ENCODE data around the gene RAB36. TPM values are rescaled to one million over a fixed set of nuclear protein-coding genes. Genes with fewer than 3 reads are reported as not detected.

Gene RAB36
- total RNA-seq, 3 donors from 2014 or later: 0.47 to 0.61 (median 0.49) TPM

DNA sequence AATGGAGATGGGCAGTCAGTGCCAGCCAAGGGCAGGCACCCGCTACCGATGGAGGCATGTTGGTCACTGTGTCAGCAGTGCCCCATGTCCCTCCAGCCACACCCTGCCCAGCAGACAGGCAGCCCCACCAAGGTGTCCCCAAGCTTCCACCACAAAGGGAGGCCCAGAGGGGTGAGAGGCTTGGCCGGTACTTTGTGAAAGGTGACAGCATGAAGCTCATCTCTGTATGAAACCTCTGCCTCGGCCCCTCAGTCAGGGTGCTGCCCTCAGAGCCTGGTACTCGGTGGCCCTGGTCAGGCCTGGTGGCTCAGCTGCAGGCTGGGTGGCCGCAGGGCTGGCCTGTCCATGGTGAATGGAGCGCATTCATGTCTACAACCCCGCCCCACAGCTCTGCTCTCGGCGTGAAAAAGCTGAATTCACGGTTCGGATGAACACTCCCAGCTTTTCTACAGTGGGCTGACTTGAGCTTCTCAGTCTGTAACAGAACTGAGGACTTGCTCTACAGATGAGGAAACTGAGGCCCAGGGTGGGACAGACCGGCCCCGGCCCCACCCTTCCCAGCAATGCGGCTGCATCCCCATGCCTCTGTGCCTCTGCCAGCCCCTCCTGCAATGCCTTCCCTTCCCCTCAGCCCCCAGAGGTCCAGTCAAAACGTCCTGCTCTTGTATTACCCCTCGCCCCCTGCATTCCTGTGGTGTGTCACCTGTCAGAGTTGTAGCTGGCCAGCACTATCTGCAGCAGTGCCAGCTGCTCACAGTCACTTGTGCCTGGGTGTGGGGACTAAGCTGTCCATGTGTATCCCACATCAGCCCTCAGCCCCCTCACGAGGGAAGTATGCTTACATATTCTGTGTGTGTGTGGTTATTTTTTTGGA lies 31.2 kb upstream of the RAB36 start:
- no peak for ATAC-seq
- Mint-ChIP-seq H3K4me3 (no peak overlapping the region), H3K9me3 (no peaks in the 10 kb centered on the region)

DNA sequence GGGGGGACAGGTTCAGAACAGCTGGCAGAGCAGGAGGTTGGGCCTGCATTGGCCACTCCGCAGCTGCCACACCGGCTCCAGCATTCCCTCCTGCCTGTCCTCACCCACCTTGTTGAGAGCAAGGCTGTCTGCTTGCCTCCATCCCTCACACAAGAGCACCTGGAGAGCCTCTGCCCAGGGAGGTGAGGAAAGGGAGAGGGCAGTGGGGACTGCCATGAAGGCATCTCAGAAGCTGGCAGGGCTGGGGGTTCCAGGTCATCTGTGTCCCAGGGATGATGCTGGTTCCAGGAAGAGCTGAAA lies 30.6 kb upstream of the RAB36 start:
- Mint-ChIP-seq H3K9me3 (no peaks in the 10 kb centered on the region), H3K27me3 (ENCODE audit: low read depth) (no peaks in the 10 kb centered on the region)
- ATAC-seq: no peak

More for the DNA sequence above, 31.2 kb upstream of the RAB36 start:
- Mint-ChIP-seq H3K36me3 (ENCODE audit: insufficient read depth) (no peaks in the 10 kb centered on the region), H3K27me3 (ENCODE audit: low read depth) (no peaks in the 10 kb centered on the region), H3K4me1 (ENCODE audit: low read depth) (no peaks in the 10 kb centered on the region)
- DNase-seq: no peak

DNA sequence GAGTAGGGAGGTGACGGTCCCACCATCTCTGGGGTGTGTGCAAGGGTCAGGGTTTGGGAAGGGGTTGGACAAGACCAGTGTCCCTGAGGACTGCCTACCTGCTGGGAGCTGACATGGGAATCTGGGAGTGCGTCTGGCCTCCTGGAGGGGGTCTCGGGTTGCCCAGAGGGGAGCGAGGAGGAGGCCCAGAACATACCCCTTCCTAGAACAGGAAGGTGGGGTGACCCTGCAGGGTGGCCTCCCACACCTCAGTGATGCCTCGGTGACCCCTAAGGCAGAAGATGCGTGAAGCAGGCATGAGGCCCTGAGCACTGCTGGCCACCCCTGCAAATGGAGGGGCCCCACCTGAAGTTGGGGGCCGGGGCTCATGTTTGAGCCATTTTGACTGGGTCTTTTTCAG lies 29.9 kb upstream of the RAB36 start:
- Mint-ChIP-seq H3K9me3 (no peaks in the 10 kb centered on the region), H3K4me3 (no peak overlapping the region), H3K36me3 (ENCODE audit: insufficient read depth) (no peaks in the 10 kb centered on the region), H3K27me3 (ENCODE audit: low read depth) (no peaks in the 10 kb centered on the region), H3K4me1 (ENCODE audit: low read depth) (peaks cover 13% of the 10 kb centered on the region)
- ATAC-seq: no peak
- no peak for DNase-seq

More for the DNA sequence above, 30.6 kb upstream of the RAB36 start:
- Mint-ChIP-seq H3K4me1 (ENCODE audit: low read depth) (peaks cover 6% of the 10 kb centered on the region), H3K4me3 (no peak overlapping the region), H3K36me3 (ENCODE audit: insufficient read depth) (no peaks in the 10 kb centered on the region)
- DNase-seq: no peak

DNA sequence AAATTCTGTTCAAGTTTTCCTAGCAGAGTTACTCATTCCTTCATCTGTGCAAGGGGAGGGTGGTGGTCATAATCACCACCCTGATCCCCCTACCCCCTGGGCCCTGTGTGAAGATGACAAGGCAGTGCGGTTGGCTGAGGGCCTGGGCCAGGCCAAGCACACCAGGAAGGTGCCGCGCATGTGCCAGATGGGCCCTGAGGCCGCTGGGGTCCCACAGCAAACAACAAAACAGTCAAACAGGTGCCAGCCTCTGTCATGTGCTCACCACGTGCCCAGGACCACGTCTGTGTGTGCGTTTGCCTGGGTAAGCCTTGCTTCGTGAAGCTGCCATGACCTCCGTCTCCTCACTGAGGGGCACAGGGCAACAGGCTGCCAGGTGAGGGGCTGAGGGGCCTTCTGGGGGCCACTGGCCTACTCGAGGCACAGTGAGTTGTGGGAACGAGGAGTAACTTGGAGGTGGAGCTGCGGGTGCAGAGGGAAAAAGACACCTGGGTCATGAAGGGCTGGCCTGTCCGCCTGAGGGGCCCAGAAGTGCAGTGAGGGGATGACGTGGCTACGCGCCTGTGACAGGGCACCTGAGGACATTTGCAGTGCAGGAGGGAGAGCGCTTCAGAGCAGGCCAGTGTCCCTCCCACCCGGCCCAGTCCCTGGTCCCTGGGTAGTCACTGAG lies 29.3 kb upstream of the RAB36 start:
- H3K4me1 Mint-ChIP-seq (ENCODE audit: low read depth): peaks cover 16% of the 10 kb centered on the region
- no peaks in the 10 kb centered on the region for H3K27me3 Mint-ChIP-seq (ENCODE audit: low read depth)
- H3K9me3 Mint-ChIP-seq: no peaks in the 10 kb centered on the region
- ATAC-seq (no peak), DNase-seq (no peak)
- H3K4me3 Mint-ChIP-seq: no peak overlapping the region
- no peaks in the 10 kb centered on the region for H3K36me3 Mint-ChIP-seq (ENCODE audit: insufficient read depth)

DNA sequence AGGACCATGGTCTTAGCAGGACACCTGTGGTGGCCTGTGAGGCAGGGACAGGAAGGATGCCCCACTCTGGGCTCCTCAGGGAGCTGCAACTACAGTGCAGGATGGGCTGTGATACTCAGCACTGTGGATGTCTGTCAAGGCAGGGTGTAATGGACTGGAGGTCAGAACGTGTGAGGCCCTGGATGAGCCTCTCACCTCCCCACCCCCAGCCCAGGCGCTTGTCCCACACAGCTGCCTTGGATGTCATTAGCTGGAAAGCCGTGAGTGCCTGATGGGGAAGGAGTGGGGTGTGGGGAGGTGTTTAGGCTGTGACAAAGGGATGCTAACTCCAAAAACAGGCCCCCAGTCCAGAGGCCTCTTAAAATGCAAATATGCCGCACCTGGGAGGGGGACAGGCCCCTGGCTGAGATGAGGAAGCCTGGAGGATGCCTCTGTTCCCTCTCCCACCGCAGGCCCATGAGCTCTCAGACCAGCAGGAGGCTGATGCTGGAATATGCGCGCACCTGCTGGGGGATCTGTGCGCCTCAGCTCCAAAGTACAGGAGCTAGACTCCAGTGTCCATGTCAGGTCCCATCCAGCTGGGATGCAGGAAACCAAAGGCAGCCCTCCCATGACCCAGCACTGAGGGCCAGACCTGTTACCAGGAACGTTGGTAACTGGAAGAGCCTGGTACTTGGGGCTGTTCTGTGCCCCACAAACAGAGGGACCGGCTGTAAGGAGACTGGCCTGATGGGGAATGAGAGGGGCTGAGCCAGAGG lies 28.6 kb upstream of the RAB36 start:
- DNase-seq (no peak), ATAC-seq (no peak)
- H3K4me1 Mint-ChIP-seq (ENCODE audit: low read depth): peaks cover 16% of the 10 kb centered on the region
- H3K27me3 Mint-ChIP-seq (ENCODE audit: low read depth): no peaks in the 10 kb centered on the region
- no peaks in the 10 kb centered on the region for H3K9me3 Mint-ChIP-seq
- H3K36me3 Mint-ChIP-seq (ENCODE audit: insufficient read depth): no peaks in the 10 kb centered on the region
- H3K4me3 Mint-ChIP-seq: no peak overlapping the region

DNA sequence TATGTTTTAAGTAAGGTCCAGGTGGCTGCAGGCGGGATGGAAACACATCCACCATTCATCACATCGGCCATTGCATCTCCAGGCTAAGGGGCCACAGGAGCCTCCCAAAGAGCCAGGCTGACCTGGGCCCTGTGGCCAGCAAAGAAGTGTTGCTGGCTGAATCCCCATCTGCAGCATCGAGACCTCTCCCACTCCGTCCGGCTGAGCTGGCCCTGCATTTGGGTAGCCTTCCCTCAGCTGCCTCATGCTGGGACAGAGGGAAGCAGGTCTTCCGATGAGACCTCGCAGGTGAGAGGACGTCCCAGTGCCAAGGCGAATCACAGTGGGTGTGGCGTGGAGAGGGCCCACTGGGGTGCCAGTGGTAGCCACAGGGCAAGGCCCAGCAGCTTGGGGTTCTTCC lies 28.0 kb upstream of the RAB36 start:
- ATAC-seq: no peak
- Mint-ChIP-seq H3K4me1 (ENCODE audit: low read depth) (peaks cover 16% of the 10 kb centered on the region), H3K27me3 (ENCODE audit: low read depth) (no peaks in the 10 kb centered on the region), H3K9me3 (no peaks in the 10 kb centered on the region), H3K36me3 (ENCODE audit: insufficient read depth) (no peaks in the 10 kb centered on the region), H3K4me3 (no peak overlapping the region)
- no peak for DNase-seq

DNA sequence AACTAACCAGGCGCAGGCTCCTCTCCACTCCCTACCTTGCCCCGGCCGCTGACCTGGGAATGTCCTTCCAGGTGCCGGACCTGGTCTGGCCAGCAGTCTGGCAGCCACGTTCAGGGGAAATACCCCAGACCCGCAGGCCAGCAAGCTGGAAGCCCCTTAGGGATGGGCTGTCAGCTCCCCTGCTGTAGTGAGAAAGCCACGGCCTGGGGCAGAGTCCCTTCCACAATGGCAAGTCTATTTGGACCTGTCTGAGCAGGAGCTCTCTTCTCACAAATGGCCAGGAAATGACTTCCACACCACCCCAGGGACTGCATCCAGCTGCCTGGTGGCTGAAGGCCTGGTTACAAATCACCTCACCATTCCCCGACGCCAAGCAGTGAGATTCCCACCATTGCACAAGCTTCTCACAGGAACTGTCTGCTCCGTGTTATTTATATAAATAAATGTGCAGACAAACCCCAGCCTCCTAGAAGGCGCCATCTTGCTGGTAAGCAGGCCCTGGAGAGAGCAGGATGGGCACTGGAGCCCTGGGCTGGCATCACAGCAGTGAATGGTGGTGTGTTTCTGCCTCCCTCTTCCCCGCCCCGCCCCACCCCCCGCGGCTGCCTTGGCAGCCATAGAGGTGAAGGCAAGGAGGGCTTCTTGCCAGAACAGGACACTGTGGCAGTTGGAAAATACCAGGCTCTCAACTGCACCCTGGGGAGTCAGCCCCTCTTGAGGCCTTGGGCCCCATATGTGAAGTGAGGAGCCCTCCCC lies 27.2 kb upstream of the RAB36 start:
- H3K9me3 Mint-ChIP-seq: no peaks in the 10 kb centered on the region
- DNase-seq (no peak), ATAC-seq (no peak)

DNA sequence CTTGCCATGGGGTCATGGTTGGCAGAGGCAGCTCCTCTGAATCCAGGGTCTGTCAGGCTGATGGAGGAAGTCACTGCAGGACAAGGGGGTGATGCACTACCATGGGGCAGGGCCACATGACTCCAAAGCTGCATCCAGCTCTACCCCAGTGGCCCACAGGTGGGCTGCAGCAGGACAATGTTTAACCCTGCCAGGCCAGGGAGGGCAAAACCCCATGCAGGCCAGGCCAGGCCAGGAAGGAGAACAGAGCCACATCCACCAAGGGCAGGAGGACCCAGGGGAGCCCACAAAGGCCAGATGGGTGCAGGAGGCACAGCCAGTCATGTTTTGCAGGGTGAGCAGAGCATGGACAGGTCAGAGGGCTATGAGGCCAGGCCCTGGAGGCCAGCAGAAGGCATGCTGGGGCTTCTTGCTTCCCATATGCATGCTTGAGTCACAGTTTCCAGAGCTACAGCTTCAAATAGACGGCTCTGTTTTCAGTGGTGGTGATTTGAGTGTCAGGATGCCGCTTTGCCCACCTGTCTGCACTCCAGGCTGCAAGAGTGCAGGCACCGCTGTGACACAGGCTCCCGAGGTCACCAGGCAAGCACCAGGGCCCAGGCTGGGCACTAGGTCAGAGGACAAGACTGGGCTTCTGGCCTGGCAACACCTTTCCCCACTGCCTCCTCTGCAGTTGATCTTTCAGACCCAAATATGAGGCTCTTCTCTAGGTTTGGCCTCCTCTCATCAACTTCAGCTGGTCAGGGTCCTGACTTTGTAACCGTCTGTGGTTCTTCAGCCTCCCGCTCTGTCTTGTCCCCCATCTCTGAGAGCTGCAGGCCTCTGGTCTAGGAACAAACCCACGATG lies 26.4 kb upstream of the RAB36 start:
- DNase-seq (no peak), ATAC-seq (no peak)
- Mint-ChIP-seq H3K36me3 (ENCODE audit: insufficient read depth) (no peaks in the 10 kb centered on the region), H3K4me1 (ENCODE audit: low read depth) (peaks cover 16% of the 10 kb centered on the region), H3K4me3 (peak overlapping the region; percentile 48), H3K27me3 (ENCODE audit: low read depth) (no peaks in the 10 kb centered on the region), H3K9me3 (no peaks in the 10 kb centered on the region)

More for the DNA sequence above, 27.2 kb upstream of the RAB36 start:
- Mint-ChIP-seq H3K36me3 (ENCODE audit: insufficient read depth) (no peaks in the 10 kb centered on the region), H3K27me3 (ENCODE audit: low read depth) (no peaks in the 10 kb centered on the region), H3K4me1 (ENCODE audit: low read depth) (peaks cover 16% of the 10 kb centered on the region), H3K4me3 (no peak overlapping the region)

DNA sequence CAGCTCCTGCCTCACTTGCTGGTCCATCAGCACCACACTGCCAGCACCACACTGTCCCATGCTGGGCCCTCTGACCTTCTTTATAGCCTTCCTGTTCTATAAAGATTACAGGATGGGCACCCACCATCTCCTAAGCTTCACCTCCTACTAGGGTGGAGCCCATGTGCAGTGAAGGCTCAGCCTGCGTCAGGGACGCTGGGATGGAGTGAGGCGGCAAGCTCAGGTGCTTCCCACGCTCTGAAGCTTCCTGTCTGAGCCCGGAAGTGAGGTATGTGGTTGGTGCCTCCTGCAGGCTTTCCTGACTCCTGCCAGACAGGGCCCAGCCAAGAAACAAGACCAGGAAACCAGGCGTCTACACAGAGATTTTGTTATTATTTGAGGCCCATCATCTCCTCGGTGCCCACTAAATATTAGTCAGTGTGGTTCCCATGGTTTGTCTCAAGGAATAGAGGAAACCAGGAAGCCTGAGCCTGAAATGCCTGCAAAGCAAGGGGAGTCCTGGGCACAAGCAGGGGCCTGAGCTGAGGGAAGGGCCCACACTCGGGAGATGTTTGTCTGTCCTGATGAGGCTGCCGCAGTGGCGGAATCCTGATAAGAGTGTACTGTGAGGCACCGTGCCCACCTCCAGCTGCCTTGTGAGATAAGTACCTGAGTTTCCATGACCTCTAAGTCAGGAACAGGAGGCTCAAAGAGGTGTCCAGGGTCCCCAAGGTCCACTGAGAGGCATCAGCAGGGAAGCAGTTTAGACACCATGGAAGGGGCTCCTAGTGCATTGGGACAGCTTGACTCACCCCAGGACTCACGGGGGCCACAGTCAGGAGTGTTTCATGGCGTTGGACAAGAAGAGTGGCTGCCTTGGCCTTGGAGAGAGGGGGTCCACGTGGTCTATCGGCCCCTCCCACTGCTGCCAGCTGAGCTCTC lies 25.5 kb upstream of the RAB36 start:
- no peaks in the 10 kb centered on the region for H3K27me3 Mint-ChIP-seq (ENCODE audit: low read depth)
- DNase-seq: peak; percentile 38
- peaks cover 16% of the 10 kb centered on the region for H3K4me1 Mint-ChIP-seq (ENCODE audit: low read depth)
- H3K9me3 Mint-ChIP-seq: no peaks in the 10 kb centered on the region
- H3K36me3 Mint-ChIP-seq (ENCODE audit: insufficient read depth): no peaks in the 10 kb centered on the region
- ATAC-seq: peak; percentile 91 to 95
- peak overlapping the region; percentile 48 for H3K4me3 Mint-ChIP-seq

DNA sequence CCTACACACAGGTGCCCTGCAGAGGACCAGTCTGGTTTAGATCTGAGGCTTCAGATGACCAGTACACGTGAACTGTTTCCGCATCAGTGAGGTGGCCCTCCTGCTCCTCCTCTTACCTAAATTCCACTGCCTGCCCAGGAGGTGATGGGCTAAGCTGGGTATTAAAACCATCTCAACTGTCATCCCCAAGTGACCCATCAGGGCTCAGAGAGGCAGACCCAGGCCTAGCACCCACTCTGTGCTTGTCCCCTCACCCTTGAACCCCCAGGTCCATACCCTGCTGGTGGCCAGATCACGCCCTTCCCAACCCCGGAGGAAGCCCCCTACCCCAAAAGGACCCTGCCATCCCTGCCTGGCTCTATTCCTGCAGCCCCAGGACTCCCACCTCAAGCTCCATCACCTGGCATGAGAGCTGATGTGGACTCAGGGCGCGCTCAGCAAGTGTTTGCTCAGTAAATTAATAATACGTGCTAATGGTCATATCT lies 24.8 kb upstream of the RAB36 start:
- peaks cover 16% of the 10 kb centered on the region for H3K4me1 Mint-ChIP-seq (ENCODE audit: low read depth)
- H3K9me3 Mint-ChIP-seq: no peaks in the 10 kb centered on the region
- ATAC-seq (no peak), DNase-seq (no peak)
- no peak overlapping the region for H3K4me3 Mint-ChIP-seq
- no peaks in the 10 kb centered on the region for H3K36me3 Mint-ChIP-seq (ENCODE audit: insufficient read depth)
- H3K27me3 Mint-ChIP-seq (ENCODE audit: low read depth): no peaks in the 10 kb centered on the region

DNA sequence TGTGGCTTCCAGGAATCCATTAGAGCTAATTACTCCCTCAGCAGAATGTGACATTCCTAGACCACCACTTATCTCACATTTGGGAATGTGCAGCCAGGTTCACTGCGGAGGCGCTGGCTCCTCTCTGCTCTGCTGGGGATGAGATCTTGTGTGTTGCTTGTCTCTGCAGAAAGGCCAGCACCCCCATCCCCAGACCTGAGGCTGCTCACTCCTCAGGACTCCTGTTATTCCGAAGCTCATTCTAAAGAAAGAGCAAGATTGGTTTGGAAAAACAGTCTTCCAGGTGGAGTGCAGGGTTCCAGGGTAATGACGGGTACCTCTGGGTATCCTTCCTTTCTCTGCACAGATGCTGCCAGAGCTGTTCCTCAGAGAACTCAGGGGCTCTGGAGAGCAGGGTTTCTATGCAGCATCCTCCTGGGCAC lies 24.3 kb upstream of the RAB36 start:
- no peaks in the 10 kb centered on the region for H3K9me3 Mint-ChIP-seq
- H3K27me3 Mint-ChIP-seq (ENCODE audit: low read depth): no peaks in the 10 kb centered on the region
- no peak for DNase-seq
- H3K4me3 Mint-ChIP-seq: no peak overlapping the region
- ATAC-seq: no peak
- peaks cover 16% of the 10 kb centered on the region for H3K4me1 Mint-ChIP-seq (ENCODE audit: low read depth)
- no peaks in the 10 kb centered on the region for H3K36me3 Mint-ChIP-seq (ENCODE audit: insufficient read depth)

DNA sequence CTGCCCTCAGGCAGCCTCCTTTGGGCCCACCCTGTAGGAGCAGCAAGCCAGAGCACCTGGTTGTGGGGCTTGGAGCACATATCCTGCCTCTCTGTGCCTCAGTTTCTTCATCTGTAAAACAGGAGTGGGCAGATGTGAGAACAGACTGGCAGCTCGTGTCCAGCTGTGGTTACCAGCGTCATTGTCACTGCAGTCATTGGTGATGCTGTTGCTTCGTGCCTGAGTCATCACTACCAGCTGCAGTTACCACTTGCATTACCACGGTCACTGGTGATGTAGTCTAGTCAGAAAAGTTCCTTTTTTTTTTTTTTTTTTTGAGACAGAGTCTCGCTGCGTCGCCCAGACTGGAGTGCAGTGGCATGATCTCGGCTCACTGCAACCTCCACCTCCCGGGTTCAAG lies 23.9 kb upstream of the RAB36 start:
- no peaks in the 10 kb centered on the region for H3K36me3 Mint-ChIP-seq (ENCODE audit: insufficient read depth)
- ATAC-seq (no peak), DNase-seq (no peak)

More for the DNA sequence above, 23.9 kb upstream of the RAB36 start:
- Mint-ChIP-seq H3K27me3 (ENCODE audit: low read depth) (no peaks in the 10 kb centered on the region), H3K4me3 (no peak overlapping the region), H3K4me1 (ENCODE audit: low read depth) (peaks cover 16% of the 10 kb centered on the region), H3K9me3 (no peaks in the 10 kb centered on the region)

Measured in activated T-cell treated with anti-CD3 and anti-CD28 coated beads, Interleukin-2, amount 50 U/mL, for 4 hours (primary cell).